CD4-positive, alpha-beta T cell (primary cell): Measurements from ENCODE around the gene FAM111B. TPM values are rescaled to one million over a fixed set of nuclear protein-coding genes. Genes with fewer than 3 reads are reported as not detected.
"Not testable (repeated sequence)": the region's sequence is repeated elsewhere in the genome, so short reads cannot be mapped to it uniquely, and the experiment has no call there.

Source experiments
- ATAC-seq: fragments of 200-7000 bp; cut with Tn5 transposase; one replicate; pipeline ENCODE4 v1.10.0; 2022; ENCODE audit warnings: mild to moderate bottlenecking; ENCODE audit not compliant: poor library complexity
- CTCF ChIA-PET: fragments of 350-600 bp; sonication (Branson Sonifier 250); formaldehyde crosslinking; loops from one replicate; lab custom pipeline; 2021; ENCODE audit warnings: antibody characterized with exemption, inconsistent platforms; lab: Charles Lee
- POLR2A ChIA-PET: fragments of 350-600 bp; sonication (Branson Sonifier 250); formaldehyde crosslinking; loops from one replicate; lab custom pipeline; 2021; ENCODE audit warnings: antibody characterized with exemption, inconsistent platforms; lab: Charles Lee
- DNase-seq, 14 experiments: peaks; one replicate each; pipeline ENCODE4 v3.0.0-alpha.2; 2013 to 2020; ENCODE audit warnings: mixed read lengths in 2 of 14
- H3K27ac ChIP-seq, 2 donors: one replicate each; pipeline versions ENCODE4 v1.5.1 to v1.7.0; 2013; ENCODE audit warnings: low read length in 2 of 2, low read depth in 1 of 2, mild to moderate bottlenecking in 1 of 2
- H3K27me3 ChIP-seq, 2 experiments: 1 replicate in 1 of 2; 2 replicates in 1 of 2; pipeline versions ENCODE4 v1.6.1 to v1.7.0; 2013; ENCODE audit warnings: low read length in 2 of 2, control low read depth in 1 of 2, mild to moderate bottlenecking in 1 of 2, moderate library complexity in 1 of 2; ENCODE audit not compliant: insufficient read depth in 2 of 2, control insufficient read depth in 1 of 2
- H3K36me3 ChIP-seq: one replicate; pipeline ENCODE4 v1.6.1; 2013; ENCODE audit warnings: low read length, control low read depth; ENCODE audit not compliant: insufficient read depth
- H3K4me1 ChIP-seq: one replicate; pipeline ENCODE4 v1.6.1; 2013; ENCODE audit warnings: low read length, control low read depth; ENCODE audit not compliant: insufficient read depth
- H3K4me3 ChIP-seq: one replicate; pipeline ENCODE4 v1.5.1; 2013; ENCODE audit warnings: mild to moderate bottlenecking, low read length, moderate library complexity
- H3K9me3 ChIP-seq, 2 experiments: 1 replicate in 1 of 2; 2 replicates in 1 of 2; pipeline versions ENCODE4 v1.6.1 to v1.7.0; 2013; ENCODE audit warnings: low read length in 2 of 2, mild to moderate bottlenecking in 2 of 2, control low read depth in 1 of 2, moderate library complexity in 1 of 2; ENCODE audit not compliant: control insufficient read depth in 1 of 2, insufficient read depth in 1 of 2
- H3K27ac Mint-ChIP-seq: one replicate; pipeline ENCODE4 v1.8.0; 2020; ENCODE audit warnings: mixed read lengths
- H3K27me3 Mint-ChIP-seq: one replicate; pipeline ENCODE4 v1.8.0; 2021; ENCODE audit warnings: mixed read lengths
- H3K36me3 Mint-ChIP-seq: one replicate; pipeline ENCODE4 v1.8.0; 2021; ENCODE audit warnings: low read depth, mixed read lengths
- H3K4me1 Mint-ChIP-seq: one replicate; pipeline ENCODE4 v1.8.0; 2021; ENCODE audit warnings: low read depth, mixed read lengths
- H3K4me3 Mint-ChIP-seq: one replicate; pipeline ENCODE4 v1.8.0; 2020; ENCODE audit warnings: mild to moderate bottlenecking, mixed read lengths
- H3K9me3 Mint-ChIP-seq: one replicate; pipeline ENCODE4 v1.8.0; 2020; ENCODE audit warnings: mixed read lengths
- CTCF ChIP-seq: fragments of 200-600 bp; IDR thresholded peaks from one replicate; pipeline ENCODE4 v1.8.0; 2022; ENCODE audit warnings: antibody characterized with exemption, mild to moderate bottlenecking
- intact Hi-C, 2 experiments: fragments of 100-400 bp; cut with DNase I in 1 of 2; cut with micrococcal nuclease in 1 of 2; formaldehyde crosslinking; loops; one replicate each; pipeline versions ENCODE4 v1.15.1 to v1.9.0; 2023 to 2025; cut with DNase I, micrococcal nuclease
- total RNA-seq, 174 experiments: library from RNA in 2 of 174; stranded (reverse) in 2 of 174; gene quantifications; one replicate each; pipeline ENCODE4 v1.2.3 and lab custom pipeline; 2021 to 2026

FAM111B gene
- total RNA-seq, 2 experiments from 2014 or later = 0.82 to 1.2 TPM

DNA sequence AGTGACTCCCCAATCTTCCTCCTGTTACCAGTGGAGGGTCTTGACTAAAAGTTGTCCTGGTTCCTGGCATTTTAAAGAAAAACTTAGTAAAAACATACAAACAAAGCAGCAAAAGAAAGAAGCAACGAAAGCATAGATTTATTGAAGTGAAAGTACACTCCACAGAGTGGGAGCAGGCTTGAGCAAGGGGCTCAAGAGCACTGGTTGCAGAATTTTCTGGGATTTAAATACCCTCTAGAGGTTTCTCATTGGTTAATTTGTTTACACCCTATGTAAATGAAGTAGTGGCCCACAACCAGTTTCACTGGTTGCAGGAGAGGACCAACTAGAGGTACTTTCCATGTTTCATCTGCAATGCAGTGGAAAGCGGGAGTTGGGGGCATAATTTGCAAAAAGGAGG, 10.7 kb downstream of the FAM111B start:
- no peaks in the 10 kb centered on the region for H3K4me1 Mint-ChIP-seq
- DNase-seq (no peak), ATAC-seq (no peak)
- no peaks in the 10 kb centered on the region for H3K27me3 Mint-ChIP-seq
- no peak overlapping the region for H3K4me3 Mint-ChIP-seq
- TF ChIP-seq CTCF = no peak
- peaks cover 5% of the 10 kb centered on the region for H3K9me3 Mint-ChIP-seq
- ChIA-PET POLR2A (no interaction called here), CTCF (no interaction called here)
- intact Hi-C loops = no loop called here
- no peak overlapping the region for H3K27ac Mint-ChIP-seq
- no peaks in the 10 kb centered on the region for H3K4me1 ChIP-seq
- no peaks in the 10 kb centered on the region for H3K36me3 Mint-ChIP-seq
- H3K27me3 ChIP-seq = no peaks in the 10 kb centered on the region
- H3K27ac ChIP-seq = no peak overlapping the region
- H3K9me3 ChIP-seq = peaks cover 7 to 21% of the 10 kb centered on the region in 2 experiments
- no peaks in the 10 kb centered on the region for H3K36me3 ChIP-seq
- no peak overlapping the region for H3K4me3 ChIP-seq

GRCh38 chr11:59119826-59120225, 12.8 kb downstream of the FAM111B start:
- Histone ChIP-seq H3K36me3 (no peaks in the 10 kb centered on the region), H3K9me3 (peaks cover 7 to 21% of the 10 kb centered on the region in 2 experiments), H3K27me3 (no peaks in the 10 kb centered on the region), H3K4me1 (no peaks in the 10 kb centered on the region), H3K27ac (no peak overlapping the region), H3K4me3 (no peak overlapping the region)
- Mint-ChIP-seq H3K4me3 (no peak overlapping the region), H3K4me1 (no peaks in the 10 kb centered on the region), H3K27ac (no peak overlapping the region), H3K9me3 (peaks cover 5% of the 10 kb centered on the region), H3K27me3 (no peaks in the 10 kb centered on the region), H3K36me3 (no peaks in the 10 kb centered on the region)
- ChIA-PET CTCF (no interaction called here), POLR2A (interaction anchor here (0.5 kb wide), 1 partner anchor 1524 kb away, joined by 4 read pairs; no protein-coding TSS in a partner anchor)
- ATAC-seq = no peak
- intact Hi-C loops = no loop called here
- DNase-seq = no peak
- no peak for TF ChIP-seq CTCF

GRCh38 chr11:59135648-59136461, 28.8 kb downstream of the FAM111B start:
- Mint-ChIP-seq H3K27ac (no peak overlapping the region), H3K36me3 (peaks cover 64% of the 10 kb centered on the region), H3K4me3 (peak overlapping the region; percentile 75), H3K27me3 (no peaks in the 10 kb centered on the region), H3K4me1 (peaks cover 8% of the 10 kb centered on the region), H3K9me3 (no peaks in the 10 kb centered on the region)
- Histone ChIP-seq H3K27ac (no peak overlapping the region), H3K27me3 (no peaks in the 10 kb centered on the region), H3K4me3 (no peak overlapping the region), H3K4me1 (peaks cover 7% of the 10 kb centered on the region), H3K9me3 (peaks cover 0 to 9% of the 10 kb centered on the region in 2 experiments), H3K36me3 (peaks cover 52% of the 10 kb centered on the region)
- POLR2A ChIA-PET = interaction anchor here (0.7 to 1.4 kb wide), 5 partner anchors 23 to 77 kb away, joined by 3 to 6 read pairs (median 5); partner anchors contain the start of gene DTX4
- peak; percentile 100 for ATAC-seq
- TF ChIP-seq CTCF = peak; percentile 98
- intact Hi-C loops = loop anchor here (1.0 to 5.0 kb wide), 6 partner anchors 39 to 1569 kb away; partner anchors contain the start of gene UBE2L6 (in 1 of the 2)
- peak; percentile 80 to 92 (median 87) for DNase-seq
- CTCF ChIA-PET = interaction anchor here (0.7 to 2.0 kb wide), 35 partner anchors 8 to 1469 kb away, joined by 3 to 36 read pairs (median 4); partner anchors contain the start of genes DTX4 and FAM111B

- not testable (repeated sequence) for H3K27me3 Mint-ChIP-seq, H3K27ac Mint-ChIP-seq, H3K4me3 Mint-ChIP-seq, H3K9me3 ChIP-seq, H3K4me1 ChIP-seq, DNase-seq, H3K4me3 ChIP-seq, ATAC-seq, H3K27me3 ChIP-seq, H3K9me3 Mint-ChIP-seq, H3K27ac ChIP-seq
- CTCF ChIA-PET = interaction anchor here (1.1 to 2.0 kb wide), 22 partner anchors 9 to 484 kb away, joined by 3 to 36 read pairs (median 6); partner anchors contain the start of genes DTX4 and FAM111B
- Mint-ChIP-seq H3K36me3 (peaks cover 57% of the 10 kb centered on the region), H3K4me1 (peaks cover 15% of the 10 kb centered on the region)
- intact Hi-C loops = loop anchor here (1.0 to 5.0 kb wide), 6 partner anchors 39 to 1569 kb away; partner anchors contain the start of gene UBE2L6 (in 1 of the 2)
- H3K36me3 ChIP-seq = peaks cover 48% of the 10 kb centered on the region
- POLR2A ChIA-PET = interaction anchor here (1.4 kb wide), 1 partner anchor 22 kb away, joined by 6 read pairs; no protein-coding TSS in a partner anchor
Measured at GRCh38 chr11:59136551-59136950, 29.5 kb downstream of the FAM111B start.
